Suprapubic skin (tissue), 4 donors: ENCODE measurements around the gene RFX2.

Experiments
- EP300 ChIP-seq: sonication (generic); formaldehyde crosslinking; IDR thresholded peaks from one replicate; pipeline ENCODE4 v1.6.1; 2017; ENCODE audit warnings: antibody characterized with exemption
- POLR2A ChIP-seq, 2 donors: fragments of 450-650 bp; IDR thresholded peaks; one replicate each; pipeline ENCODE4 v1.6.1; 2017; ENCODE audit warnings: antibody characterized with exemption in 2 of 2, mild to moderate bottlenecking in 2 of 2, moderate library complexity in 2 of 2
- POLR2AphosphoS5 ChIP-seq, 3 donors: sonication (generic); formaldehyde crosslinking; IDR thresholded peaks; one replicate each; pipeline ENCODE4 v1.6.1; 2017; ENCODE audit warnings: antibody characterized with exemption in 3 of 3
- TF ChIP-seq, protein P1 (sequence below), 2 donors: fragments of 200-600 bp in 1 of 2; fragments of 450-650 bp in 1 of 2; sonication (generic) in 1 of 2; IDR thresholded peaks; one replicate each; pipeline ENCODE4 v1.5.1; 2016 to 2019; ENCODE audit warnings: antibody characterized with exemption in 2 of 2, mild to moderate bottlenecking in 1 of 2, moderate library complexity in 1 of 2

DNA sequence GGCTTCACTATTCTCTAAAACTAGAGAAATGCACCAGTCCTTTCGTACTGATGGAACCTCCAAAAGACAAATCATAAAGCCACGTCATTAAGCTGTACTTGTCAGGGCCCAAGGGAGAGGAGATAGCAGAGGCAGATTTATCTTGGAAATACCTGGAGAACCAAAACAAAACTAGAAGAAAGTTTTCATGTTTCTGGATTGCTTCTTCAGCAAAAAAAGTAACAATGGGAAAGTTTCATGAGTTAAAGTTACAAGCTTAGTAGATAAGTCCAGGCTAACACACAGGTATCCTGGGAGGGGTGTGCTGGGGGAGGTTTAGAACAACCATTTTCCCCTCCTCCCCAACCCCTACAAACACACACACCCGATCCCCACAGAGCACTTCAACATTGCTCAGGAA lies 154.0 kb downstream of the RFX2 start:
- TF ChIP-seq, protein P1, sequence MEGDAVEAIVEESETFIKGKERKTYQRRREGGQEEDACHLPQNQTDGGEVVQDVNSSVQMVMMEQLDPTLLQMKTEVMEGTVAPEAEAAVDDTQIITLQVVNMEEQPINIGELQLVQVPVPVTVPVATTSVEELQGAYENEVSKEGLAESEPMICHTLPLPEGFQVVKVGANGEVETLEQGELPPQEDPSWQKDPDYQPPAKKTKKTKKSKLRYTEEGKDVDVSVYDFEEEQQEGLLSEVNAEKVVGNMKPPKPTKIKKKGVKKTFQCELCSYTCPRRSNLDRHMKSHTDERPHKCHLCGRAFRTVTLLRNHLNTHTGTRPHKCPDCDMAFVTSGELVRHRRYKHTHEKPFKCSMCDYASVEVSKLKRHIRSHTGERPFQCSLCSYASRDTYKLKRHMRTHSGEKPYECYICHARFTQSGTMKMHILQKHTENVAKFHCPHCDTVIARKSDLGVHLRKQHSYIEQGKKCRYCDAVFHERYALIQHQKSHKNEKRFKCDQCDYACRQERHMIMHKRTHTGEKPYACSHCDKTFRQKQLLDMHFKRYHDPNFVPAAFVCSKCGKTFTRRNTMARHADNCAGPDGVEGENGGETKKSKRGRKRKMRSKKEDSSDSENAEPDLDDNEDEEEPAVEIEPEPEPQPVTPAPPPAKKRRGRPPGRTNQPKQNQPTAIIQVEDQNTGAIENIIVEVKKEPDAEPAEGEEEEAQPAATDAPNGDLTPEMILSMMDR (IDR thresholded peaks at IDR 0.05): no peak
- no peak for TF ChIP-seq POLR2A (IDR thresholded peaks at IDR 0.05)
- TF ChIP-seq POLR2AphosphoS5 (IDR thresholded peaks at IDR 0.05): no peak
- TF ChIP-seq EP300: no peak
